Activated T-cell treated with anti-CD3 and anti-CD28 coated beads, Interleukin-2, amount 50 U/mL, for 24 hours (primary cell): ENCODE measurements around the gene GPATCH8.
A peak's percentile ranks its signal among the peaks of the same experiment; 100 is the strongest.
"Not testable (repeated sequence)": the region's sequence is repeated elsewhere in the genome, so short reads cannot be mapped to it uniquely, and the experiment has no call there.

ENCODE experiments used
- DNase-seq: peaks from one replicate; pipeline ENCODE4 v3.0.0-alpha.2; 2020
- H3K27ac Mint-ChIP-seq: 2 replicates; pipeline ENCODE4 v1.8.0; 2020; ENCODE audit warnings: mild to moderate bottlenecking, mixed read lengths
- H3K27me3 Mint-ChIP-seq: 2 replicates; pipeline ENCODE4 v1.8.0; 2020; ENCODE audit warnings: mixed read lengths
- H3K36me3 Mint-ChIP-seq: 2 replicates; pipeline ENCODE4 v1.8.0; 2020; ENCODE audit warnings: low read depth, mixed read lengths
- H3K4me1 Mint-ChIP-seq: 2 replicates; pipeline ENCODE4 v1.8.0; 2020; ENCODE audit warnings: low read depth, mixed read lengths
- H3K4me3 Mint-ChIP-seq: 2 replicates; pipeline ENCODE4 v1.8.0; 2020; ENCODE audit warnings: mild to moderate bottlenecking, moderate library complexity, mixed read lengths
- H3K9me3 Mint-ChIP-seq: 2 replicates; pipeline ENCODE4 v1.8.0; 2020; ENCODE audit warnings: mixed read lengths

Gene GPATCH8

DNA sequence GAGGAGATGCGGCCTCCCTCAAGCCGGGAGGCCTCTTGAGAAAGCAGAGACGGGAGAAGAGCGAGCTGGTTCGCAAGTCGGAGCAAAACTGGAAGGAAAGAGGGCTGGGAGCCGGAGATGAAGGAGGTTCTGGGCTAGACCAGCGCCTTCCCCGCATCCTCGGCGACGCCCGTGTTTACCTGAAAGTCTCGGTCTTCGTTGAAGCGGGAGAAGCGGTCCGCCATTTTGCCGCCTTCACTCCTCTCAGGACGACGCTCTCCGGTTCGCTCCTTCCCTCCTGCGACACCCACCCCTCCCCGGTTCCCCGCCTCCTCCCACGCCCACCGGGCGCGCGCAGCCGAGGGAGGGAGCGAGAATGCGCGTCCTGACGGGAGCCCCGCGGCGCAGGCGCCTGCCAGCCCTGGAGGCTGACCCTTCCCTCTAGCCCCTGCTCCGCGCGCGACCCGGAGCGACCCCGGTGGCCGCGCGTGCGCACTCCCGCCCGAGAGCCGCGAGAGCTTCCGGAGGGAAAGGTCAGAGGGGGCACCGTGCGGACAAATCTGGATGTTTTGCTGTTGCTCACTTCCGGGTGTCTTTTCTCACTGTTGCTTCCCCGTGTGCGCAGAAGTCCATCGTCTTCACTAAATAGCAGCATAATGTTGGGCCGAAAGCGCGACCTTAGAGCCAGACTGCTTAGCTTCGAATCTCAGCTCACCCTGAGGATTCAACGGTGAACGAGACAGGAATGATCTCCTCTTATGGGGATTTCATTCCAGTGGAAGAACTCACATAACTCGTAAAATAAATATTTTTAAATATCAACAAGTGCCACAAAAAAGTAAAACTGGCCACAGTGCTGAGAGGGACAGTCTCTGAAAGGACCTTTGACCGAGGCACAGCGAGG lies at the start of gene GPATCH8:
Gene GPATCH8, minus strand, starts transcription at position 260 of the 883 bp plus-strand sequence. Its CDS starts 36 bp downstream, at position 224.
- peak within 1 kb of the TSS; percentile 98 for H3K4me3 Mint-ChIP-seq

DNA sequence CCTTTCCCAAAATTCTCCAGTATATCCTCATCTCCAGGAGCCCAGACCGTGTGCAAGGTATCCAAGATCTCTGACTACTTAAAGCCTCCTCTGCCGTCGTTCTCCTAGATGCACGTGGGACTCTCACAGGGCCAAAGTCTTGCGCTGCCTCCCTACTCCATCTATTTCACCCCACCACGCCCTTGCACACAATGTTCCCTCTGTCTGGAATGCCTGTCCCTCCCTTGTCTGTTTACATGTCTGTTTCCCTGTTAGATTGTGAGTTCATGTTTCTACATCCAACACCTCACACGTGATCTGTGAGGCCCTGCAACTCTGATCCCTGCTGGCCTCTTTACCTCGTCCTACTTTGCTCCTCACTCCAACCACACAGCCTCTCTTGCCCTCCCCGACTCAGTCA lies 49.2 kb upstream of the GPATCH8 start:
- peaks cover 61% of the 10 kb centered on the region for H3K27me3 Mint-ChIP-seq
- no peak for DNase-seq
- H3K4me3 Mint-ChIP-seq = no peak overlapping the region
- no peaks in the 10 kb centered on the region for H3K36me3 Mint-ChIP-seq
- no peak overlapping the region for H3K27ac Mint-ChIP-seq
- H3K4me1 Mint-ChIP-seq = peaks cover 16% of the 10 kb centered on the region
- H3K9me3 Mint-ChIP-seq = no peaks in the 10 kb centered on the region

More for the DNA sequence above, at the start of gene GPATCH8:
- H3K27me3 Mint-ChIP-seq = no peaks in the 10 kb centered on the region
- H3K9me3 Mint-ChIP-seq = no peaks in the 10 kb centered on the region
- H3K36me3 Mint-ChIP-seq = peaks cover 24% of the 10 kb centered on the region
- DNase-seq = peak; percentile 96
- H3K27ac Mint-ChIP-seq = peak within 1 kb of the TSS; percentile 96
- H3K4me1 Mint-ChIP-seq = peaks cover 43% of the 10 kb centered on the region

DNA sequence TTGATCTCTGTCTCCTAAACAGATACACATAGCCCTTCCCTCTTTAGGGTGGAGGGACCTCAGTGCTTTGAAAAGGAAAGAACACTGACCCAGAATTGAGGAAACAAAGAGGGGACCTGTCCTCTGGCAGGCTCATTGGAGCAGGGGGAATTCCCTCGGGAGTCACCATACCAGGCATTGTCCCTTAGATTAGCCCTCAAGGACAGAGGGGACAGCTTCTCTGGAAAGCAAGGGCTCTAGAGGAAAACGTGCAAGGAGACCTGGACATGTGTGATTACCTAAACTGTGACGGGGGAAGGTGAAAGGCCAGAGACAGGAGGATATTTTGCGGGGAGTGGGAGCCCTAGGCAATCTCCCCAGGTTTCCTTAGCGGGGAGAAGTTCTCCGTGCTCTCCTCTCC lies 46.5 kb upstream of the GPATCH8 start:
- H3K9me3 Mint-ChIP-seq = no peaks in the 10 kb centered on the region
- H3K4me3 Mint-ChIP-seq = no peak overlapping the region
- no peaks in the 10 kb centered on the region for H3K36me3 Mint-ChIP-seq
- no peak overlapping the region for H3K27ac Mint-ChIP-seq
- peaks cover 58% of the 10 kb centered on the region for H3K27me3 Mint-ChIP-seq
- peaks cover 3% of the 10 kb centered on the region for H3K4me1 Mint-ChIP-seq
- DNase-seq = no peak

DNA sequence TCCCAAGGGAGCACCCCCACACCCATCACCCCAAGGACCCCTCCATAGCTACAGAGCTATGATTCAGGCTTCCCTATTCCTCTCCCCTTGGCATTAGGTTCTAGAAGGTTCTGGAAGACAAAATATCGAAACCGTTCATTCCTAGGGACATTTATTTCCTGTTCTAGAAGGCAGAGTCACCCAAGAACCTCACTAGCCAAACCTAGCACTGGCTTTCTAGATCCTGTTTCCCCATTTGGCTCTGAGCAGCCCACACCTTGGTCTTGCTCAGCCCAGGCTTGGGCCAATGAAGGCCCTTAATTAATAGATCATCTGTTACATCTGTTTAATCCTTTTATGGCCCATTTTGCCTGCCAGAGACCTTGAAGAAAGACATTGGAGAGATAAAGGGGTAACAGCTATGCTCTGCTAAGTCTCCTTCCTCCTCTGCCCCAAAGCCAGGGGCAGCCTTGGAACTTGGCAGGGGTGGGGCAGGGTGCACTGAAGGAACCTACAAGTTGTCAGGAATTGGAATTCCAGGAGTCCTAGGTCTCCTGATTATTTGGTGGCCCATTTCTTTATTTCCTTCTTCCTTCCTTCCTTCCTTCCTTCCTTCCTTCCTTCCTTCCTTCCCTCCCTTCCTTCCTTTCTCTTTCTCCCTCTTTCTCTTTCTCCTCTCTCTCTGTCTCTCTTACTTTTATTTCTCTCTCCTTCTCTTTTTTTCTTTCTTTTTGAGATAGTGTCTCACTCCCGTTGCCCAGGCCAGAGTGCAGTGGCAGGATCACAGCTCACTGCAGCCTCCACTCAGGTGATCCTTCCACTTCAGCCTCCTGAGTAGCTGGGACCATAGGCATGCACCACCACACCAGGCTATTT lies 45.4 kb upstream of the GPATCH8 start:
- DNase-seq = no peak
- Mint-ChIP-seq H3K9me3 (no peaks in the 10 kb centered on the region), H3K4me1 (peaks cover 3% of the 10 kb centered on the region), H3K36me3 (no peaks in the 10 kb centered on the region), H3K4me3 (no peak overlapping the region), H3K27me3 (peaks cover 66% of the 10 kb centered on the region), H3K27ac (no peak overlapping the region)

DNA sequence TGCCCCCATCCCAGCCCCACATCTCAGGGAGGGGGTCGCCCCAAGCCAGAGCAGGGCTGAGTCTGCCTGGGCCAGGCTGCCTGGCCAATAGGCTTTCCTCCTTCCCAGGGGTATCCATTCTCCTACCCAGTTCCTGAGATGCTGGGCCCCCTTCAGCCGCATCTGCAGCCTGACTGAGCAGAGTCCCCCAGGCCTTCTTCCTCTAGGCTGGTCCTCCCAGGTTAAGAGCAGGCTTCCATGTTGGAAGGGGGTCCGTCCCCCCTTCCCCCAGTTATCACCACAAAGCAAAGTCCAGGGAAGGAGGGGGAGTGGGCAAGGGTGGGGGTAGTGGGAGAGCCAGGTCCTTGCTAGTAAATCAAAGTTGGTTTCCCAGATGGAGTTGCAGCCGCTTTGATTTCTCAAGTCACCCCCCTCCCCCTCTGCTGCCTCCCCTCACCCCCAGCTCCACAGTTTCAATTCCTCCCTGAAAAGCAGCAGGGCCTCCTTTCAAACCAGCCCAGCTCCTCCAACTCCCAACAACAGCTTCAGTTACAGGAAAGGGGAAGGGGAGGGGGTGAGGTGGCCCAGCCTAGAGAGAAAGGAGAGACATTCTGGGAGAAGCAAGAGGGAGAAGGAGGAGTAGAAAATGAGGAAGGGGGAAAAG lies 44.5 kb upstream of the GPATCH8 start:
- peaks cover 70% of the 10 kb centered on the region for H3K27me3 Mint-ChIP-seq
- no peaks in the 10 kb centered on the region for H3K9me3 Mint-ChIP-seq
- no peak overlapping the region for H3K27ac Mint-ChIP-seq
- no peak overlapping the region for H3K4me3 Mint-ChIP-seq
- peaks cover 3% of the 10 kb centered on the region for H3K4me1 Mint-ChIP-seq
- H3K36me3 Mint-ChIP-seq = no peaks in the 10 kb centered on the region
- no peak for DNase-seq

DNA sequence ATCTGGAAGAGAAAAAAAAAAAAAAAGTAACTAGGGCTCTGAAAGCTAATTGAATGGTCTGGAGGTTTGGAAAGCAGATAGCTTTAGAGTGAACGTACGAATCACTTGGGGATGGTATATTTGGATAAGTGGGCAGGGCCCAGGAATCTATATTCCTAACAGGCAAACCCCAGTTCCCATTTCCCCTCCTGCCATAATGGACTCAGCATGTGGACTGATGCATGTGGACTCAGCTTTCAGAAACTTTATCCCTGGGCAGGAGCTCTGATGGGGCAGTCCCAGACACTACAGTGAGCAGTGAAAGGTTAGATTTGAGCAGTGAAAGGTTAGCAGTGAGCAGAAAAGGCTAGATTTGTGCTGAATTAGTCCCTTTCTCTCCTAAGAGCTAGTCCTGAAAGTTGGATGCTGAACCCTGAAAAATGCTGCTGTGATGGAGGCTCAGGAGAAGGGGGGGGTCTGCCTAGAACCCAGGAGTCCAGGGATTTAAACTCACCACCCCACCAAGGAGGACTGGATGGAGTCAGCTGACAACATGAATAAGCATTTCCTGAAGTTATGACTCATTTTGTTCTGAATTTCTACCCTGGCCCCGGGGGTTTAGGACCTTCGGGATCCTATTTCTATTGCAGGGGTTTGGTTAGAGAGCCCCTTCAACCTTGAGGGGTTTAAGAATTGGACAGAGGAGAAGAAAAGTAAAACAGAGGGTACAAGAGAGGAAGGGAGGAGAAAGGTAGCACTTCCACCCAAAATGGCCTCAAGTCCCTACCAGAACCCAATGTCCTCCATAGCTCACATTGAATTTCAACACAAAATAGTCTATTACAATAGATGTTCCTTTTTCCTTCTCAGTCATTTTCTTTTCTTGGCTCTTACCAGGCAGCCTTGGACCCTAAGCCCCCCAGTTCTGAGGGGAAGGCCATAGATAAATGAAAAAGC lies 43.7 kb upstream of the GPATCH8 start:
- H3K36me3 Mint-ChIP-seq = no peaks in the 10 kb centered on the region
- H3K4me3 Mint-ChIP-seq = no peak overlapping the region
- H3K27me3 Mint-ChIP-seq = peaks cover 70% of the 10 kb centered on the region
- no peak overlapping the region for H3K27ac Mint-ChIP-seq
- no peak for DNase-seq
- peaks cover 3% of the 10 kb centered on the region for H3K4me1 Mint-ChIP-seq
- no peaks in the 10 kb centered on the region for H3K9me3 Mint-ChIP-seq

DNA sequence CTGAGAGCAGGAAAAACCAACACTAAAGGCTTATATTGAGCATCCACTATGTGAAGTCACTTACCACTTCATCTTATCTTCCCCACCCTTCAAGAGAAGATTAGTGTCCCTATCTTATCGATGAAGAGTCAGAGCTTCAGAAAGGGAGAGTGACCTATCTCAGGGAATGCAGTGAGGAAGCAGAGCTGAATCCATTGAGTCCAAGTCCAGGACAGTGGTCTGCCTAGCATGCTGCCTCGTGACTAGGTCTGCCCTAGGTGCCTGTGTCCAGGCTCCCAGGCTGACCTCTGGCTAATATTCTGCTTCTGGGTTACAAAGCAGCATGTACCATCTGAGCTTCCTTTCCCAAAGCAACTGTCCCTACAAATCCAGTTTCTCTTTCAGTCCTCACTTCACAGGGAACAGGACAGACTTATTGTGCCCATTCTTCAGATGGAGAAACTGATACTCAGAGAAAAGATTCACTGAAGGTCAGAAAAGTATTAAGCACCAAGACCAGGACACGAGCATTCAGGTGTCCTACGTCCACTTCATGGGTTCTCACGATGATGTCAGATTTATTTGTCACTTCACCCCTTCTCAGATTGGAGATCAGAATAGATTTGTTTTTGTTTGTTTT lies 40.8 kb upstream of the GPATCH8 start:
- H3K27me3 Mint-ChIP-seq = peaks cover 70% of the 10 kb centered on the region
- no peak overlapping the region for H3K27ac Mint-ChIP-seq
- DNase-seq = no peak
- H3K9me3 Mint-ChIP-seq = no peaks in the 10 kb centered on the region
- peaks cover 3% of the 10 kb centered on the region for H3K4me1 Mint-ChIP-seq
- H3K36me3 Mint-ChIP-seq = no peaks in the 10 kb centered on the region
- no peak overlapping the region for H3K4me3 Mint-ChIP-seq

DNA sequence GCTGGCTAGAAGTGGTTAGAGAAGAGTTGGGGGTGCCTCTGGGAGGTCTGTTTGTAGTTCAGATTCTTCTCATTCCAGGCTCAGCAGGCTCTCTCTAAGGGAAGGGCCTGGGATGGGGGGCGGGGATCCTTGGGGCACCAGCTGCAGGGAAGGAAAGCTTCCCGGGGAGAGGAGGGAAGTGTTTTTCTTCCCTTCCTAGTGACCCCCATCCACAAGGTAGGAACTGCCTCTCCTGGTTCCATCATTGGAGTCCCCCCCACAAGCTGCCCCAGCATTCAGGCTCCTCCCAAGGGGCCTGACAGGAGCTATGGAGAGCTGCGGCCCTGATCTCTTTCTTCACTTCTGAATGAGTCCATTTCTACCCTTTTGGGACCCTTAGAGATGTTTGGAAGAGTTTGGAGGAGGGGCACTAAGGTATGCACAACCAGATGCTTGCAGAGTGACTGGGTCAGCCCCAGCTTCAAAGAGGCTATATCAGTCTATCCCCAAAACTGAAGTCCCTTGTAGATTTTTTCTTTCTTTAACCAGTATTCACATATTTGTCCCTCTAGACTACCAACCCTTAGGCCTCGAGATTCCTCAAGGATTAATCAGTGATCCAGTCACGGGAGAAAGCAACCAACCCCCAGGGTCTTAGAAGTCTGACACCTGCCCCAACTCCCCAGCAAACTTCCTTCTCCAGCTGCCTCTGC lies 40.2 kb upstream of the GPATCH8 start:
- Mint-ChIP-seq H3K4me3 (no peak overlapping the region), H3K27me3 (peaks cover 65% of the 10 kb centered on the region), H3K36me3 (no peaks in the 10 kb centered on the region), H3K9me3 (no peaks in the 10 kb centered on the region), H3K27ac (no peak overlapping the region), H3K4me1 (peaks cover 3% of the 10 kb centered on the region)
- DNase-seq = no peak

DNA sequence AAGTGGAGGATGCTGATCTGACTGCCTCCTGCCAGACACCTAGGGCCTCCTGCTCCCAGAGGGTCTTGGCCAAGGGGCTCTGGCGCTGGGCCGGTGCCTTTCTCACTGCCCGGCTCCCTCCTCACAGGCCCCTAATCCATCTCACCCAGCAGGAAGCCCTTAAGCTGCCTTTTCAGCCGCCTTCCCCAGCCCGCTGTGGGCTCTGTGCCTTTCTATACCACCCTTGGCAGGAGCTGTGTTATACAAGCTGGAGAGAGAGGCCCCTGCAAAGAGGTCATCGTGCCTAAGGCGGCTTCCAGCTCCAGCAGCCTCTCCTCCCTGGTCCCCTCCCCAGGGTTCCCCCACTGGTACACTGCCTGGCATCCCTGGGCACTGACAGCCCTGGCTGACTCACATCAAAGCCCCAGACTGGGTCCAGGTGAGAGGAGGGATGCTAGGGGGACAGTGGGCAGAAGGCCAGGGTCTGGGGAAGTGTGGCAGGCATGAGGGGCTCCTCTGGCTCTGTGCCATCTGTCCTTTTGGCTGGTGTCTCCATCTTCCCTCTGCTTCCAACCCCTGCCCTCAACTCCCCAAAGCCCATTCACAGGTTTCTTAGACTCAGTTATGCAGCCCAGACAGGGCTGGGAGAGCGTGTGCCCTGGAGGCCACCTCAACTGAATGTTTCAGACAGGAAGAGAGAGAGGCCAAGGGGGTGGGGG lies 38.8 kb upstream of the GPATCH8 start:
- H3K9me3 Mint-ChIP-seq = no peaks in the 10 kb centered on the region
- H3K4me1 Mint-ChIP-seq = peaks cover 3% of the 10 kb centered on the region
- DNase-seq = no peak
- H3K27me3 Mint-ChIP-seq = peaks cover 63% of the 10 kb centered on the region
- no peaks in the 10 kb centered on the region for H3K36me3 Mint-ChIP-seq
- H3K4me3 Mint-ChIP-seq = no peak overlapping the region
- H3K27ac Mint-ChIP-seq = no peak overlapping the region

DNA sequence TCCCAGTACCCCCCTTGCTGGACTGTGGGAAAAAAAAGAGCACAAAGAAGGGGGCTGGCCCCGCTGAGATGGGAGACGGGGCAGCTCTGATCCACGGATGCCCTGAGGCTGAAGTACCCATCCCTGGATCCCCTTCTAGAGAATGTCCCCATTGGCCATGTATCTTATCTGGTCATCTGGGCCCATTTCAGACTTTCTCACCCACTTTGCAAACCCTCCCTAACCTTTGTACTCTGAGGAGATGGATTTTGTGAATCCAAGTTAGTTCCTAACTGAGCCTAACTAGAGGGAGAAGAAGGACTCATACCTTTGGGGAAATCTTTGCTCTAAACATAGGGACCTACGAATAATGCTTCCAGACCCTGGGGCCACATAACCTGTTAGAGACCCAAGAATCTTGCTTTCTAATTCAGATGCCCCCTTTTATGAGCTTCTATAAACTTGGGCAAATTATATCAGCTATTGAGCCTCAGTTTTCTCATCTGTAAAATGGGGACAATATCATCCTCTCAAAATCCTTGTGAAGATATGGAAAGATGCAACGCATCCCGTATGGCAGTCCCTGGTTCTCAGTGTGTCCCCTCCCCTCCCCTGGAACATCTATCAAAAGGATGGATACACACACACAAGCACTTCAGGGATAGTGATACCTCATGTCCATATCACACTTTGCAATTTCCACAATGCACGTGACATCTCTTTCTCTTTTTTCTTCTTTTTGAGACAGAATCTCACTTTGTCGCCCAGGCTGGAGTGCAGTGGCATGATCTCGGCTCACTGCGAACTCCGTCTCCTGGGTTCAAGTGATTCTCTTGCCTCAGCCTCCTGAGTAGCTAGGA lies 37.3 kb upstream of the GPATCH8 start:
- H3K27me3 Mint-ChIP-seq = peaks cover 49% of the 10 kb centered on the region
- no peak for DNase-seq
- H3K9me3 Mint-ChIP-seq = no peaks in the 10 kb centered on the region
- H3K4me1 Mint-ChIP-seq = no peaks in the 10 kb centered on the region
- no peaks in the 10 kb centered on the region for H3K36me3 Mint-ChIP-seq
- H3K27ac Mint-ChIP-seq = no peak overlapping the region
- no peak overlapping the region for H3K4me3 Mint-ChIP-seq

DNA sequence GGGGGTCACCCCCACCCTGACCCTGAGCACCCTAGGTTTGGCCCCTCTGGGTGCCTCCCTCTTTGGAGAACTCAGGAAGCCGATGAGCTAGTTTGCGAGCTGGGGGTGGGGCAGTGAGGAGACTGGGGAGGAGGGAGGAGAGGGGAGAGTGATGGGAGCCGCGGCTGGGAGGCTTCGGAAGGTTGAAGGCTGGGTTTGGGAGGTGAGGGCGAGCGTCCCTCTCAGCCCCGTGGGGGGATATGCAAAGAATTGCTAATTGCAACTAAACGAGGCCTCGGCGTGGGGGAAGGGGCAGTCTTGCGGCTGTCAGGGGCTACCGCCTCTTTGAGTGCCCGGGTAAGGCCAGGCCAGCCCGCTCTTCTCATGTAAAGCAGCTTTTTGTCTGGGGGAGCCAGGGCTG lies 36.5 kb upstream of the GPATCH8 start:
- no peak overlapping the region for H3K27ac Mint-ChIP-seq

DNA sequence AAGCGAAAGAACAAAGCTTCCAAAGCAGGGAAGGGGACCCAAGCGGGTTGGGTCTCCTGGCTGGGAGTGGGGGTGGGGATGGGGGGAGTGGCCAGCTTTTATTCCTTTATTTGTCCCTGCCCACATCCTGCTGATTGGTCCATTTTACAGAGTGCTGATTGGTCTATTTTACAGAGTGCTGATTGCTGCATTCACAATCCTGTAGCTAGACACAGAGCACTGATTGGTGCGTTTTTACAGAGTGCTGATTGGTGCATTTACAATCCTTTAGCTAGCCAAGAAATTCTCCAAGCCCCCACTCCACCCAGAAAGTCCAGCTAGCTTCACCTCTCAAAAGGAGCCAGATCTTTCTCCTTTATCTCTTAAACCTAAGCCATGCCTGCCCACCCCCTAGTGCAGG lies 34.7 kb upstream of the GPATCH8 start:
- H3K27me3 Mint-ChIP-seq = peaks cover 25% of the 10 kb centered on the region
- not testable (repeated sequence) for H3K36me3 Mint-ChIP-seq, H3K4me3 Mint-ChIP-seq, H3K4me1 Mint-ChIP-seq, DNase-seq, H3K9me3 Mint-ChIP-seq, H3K27ac Mint-ChIP-seq

More for the DNA sequence above, 36.5 kb upstream of the GPATCH8 start:
- Mint-ChIP-seq H3K27me3 (peaks cover 42% of the 10 kb centered on the region), H3K36me3 (no peaks in the 10 kb centered on the region), H3K9me3 (no peaks in the 10 kb centered on the region), H3K4me3 (no peak overlapping the region), H3K4me1 (no peaks in the 10 kb centered on the region)
- no peak for DNase-seq
